Right lobe of liver (tissue), 6 donors: ENCODE measurements around the gene PPP2R5A. TPM values are rescaled to one million over a fixed set of nuclear protein-coding genes. Genes with fewer than 3 reads are reported as not detected.

Experiments used
- ATAC-seq, 4 donors: fragments of 200-7000 bp; cut with Tn5 transposase; one replicate each; pipeline ENCODE4 v1.9.1; 2020; ENCODE audit warnings: mild to moderate bottlenecking in 4 of 4, moderate library complexity in 4 of 4
- DNase-seq, 3 donors: peaks; one replicate each; pipeline ENCODE4 v3.0.0-alpha.2; 2020
- H3K27ac ChIP-seq, 3 donors: fragments of 200-600 bp; one replicate each; pipeline ENCODE4 v1.8.0; 2022
- H3K27me3 ChIP-seq, 2 donors: fragments of 200-600 bp; one replicate each; pipeline ENCODE4 v1.8.0; 2022
- H3K36me3 ChIP-seq, 4 donors: fragments of 200-600 bp; sonication (generic) in 1 of 4; one replicate each; pipeline versions ENCODE4 v1.5.1 to v1.8.0; 2017 to 2022; ENCODE audit warnings: control low read depth in 1 of 4
- H3K4me1 ChIP-seq, 4 donors: fragments of 200-600 bp; sonication (generic) in 1 of 4; one replicate each; pipeline versions ENCODE4 v1.5.1 to v1.8.0; 2017 to 2022; ENCODE audit warnings: control low read depth in 1 of 4
- H3K4me3 ChIP-seq, 3 donors: fragments of 200-600 bp; one replicate each; pipeline ENCODE4 v1.8.0; 2022
- H3K9me3 ChIP-seq, 4 donors: fragments of 200-600 bp; sonication (generic) in 1 of 4; one replicate each; pipeline versions ENCODE4 v1.5.1 to v1.8.0; 2017 to 2022; ENCODE audit warnings: control low read depth in 1 of 4
- CTCF ChIP-seq, 4 donors: fragments of 200-600 bp in 3 of 4; fragments of 450-650 bp in 1 of 4; IDR thresholded peaks; one replicate each; pipeline versions ENCODE4 v1.5.1 to v1.8.0; 2016 to 2022; ENCODE audit warnings: antibody characterized with exemption in 4 of 4, mild to moderate bottlenecking in 2 of 4
- POLR2A ChIP-seq: fragments of 450-650 bp; IDR thresholded peaks from one replicate; pipeline ENCODE4 v1.6.1; 2017; ENCODE audit warnings: antibody characterized with exemption, mild to moderate bottlenecking
- WGBS: methylation state at CpG from one replicate; pipeline ENCODE4 v1.1.6; 2018; ENCODE audit warnings: low coverage, low lambda C conversion rate; ENCODE audit not compliant: insufficient coverage; ENCODE audit errors: missing lambda C conversion rate; 5-methylcytosine and 5-hydroxymethylcytosine counted together
- intact Hi-C, 2 donors: fragments of 100-400 bp; cut with DNase I; formaldehyde crosslinking; loops; one replicate each; pipeline versions ENCODE4 v1.11.2 to v1.14.1; 2022
- total RNA-seq, 6 experiments: library from RNA; depleted of rRNA in 2 of 6; stranded (reverse); fragments of >200 nt in 2 of 6; fragmentation: NEBNext Ultra II Directional in 3 of 6; extraction: Animal tissue kit (Norgen Biotek cat#: 25700) in 3 of 6; gene quantifications; one replicate each; pipeline versions ENCODE4 v1.1.0 to v1.2.4, GENCODE V29; 2016 to 2023
- donor health status: DM: no; HTN: yes; CAD: no.
- donor health status: DM: no; HTN: no; CAD: no.
- donor health status: DM: no; HTN: no; CAD: no.
- donor health status: DM: no; HTN: yes; CAD: no.
- donor health status: DM: no; HTN: yes; CAD: no.

Gene PPP2R5A
- total RNA-seq, 6 experiments from 2014 or later = 28.5 to 57.2 (median 33.3) TPM

GRCh38 chr1:212368073-212368484 is 82.9 kb downstream of the PPP2R5A start:
- no peak overlapping the region for H3K27ac ChIP-seq
- no peaks in the 10 kb centered on the region for H3K9me3 ChIP-seq
- H3K4me3 ChIP-seq = no peak overlapping the region
- H3K27me3 ChIP-seq = no peaks in the 10 kb centered on the region
- H3K4me1 ChIP-seq = no peaks in the 10 kb centered on the region
- ATAC-seq (peak; percentile 93 to 97 (median 96)), DNase-seq (no peak)
- no peak for TF ChIP-seq POLR2A
- peak; percentile 78 to 88 (median 84) for TF ChIP-seq CTCF (IDR thresholded peaks at IDR 0.05)
- intact Hi-C loops = loop anchor here in 1 of 2 donors (10.0 kb wide), 1 partner anchor 87 kb away; no protein-coding TSS in a partner anchor
- 50% methylated on average over 2 of the region's 3 CpGs for WGBS
- peaks cover 0 to 22% (median 0%) of the 10 kb centered on the region in 4 donors for H3K36me3 ChIP-seq

GRCh38 chr1:212375986-212376385 is 90.8 kb downstream of the PPP2R5A start:
- DNase-seq (no peak), ATAC-seq (no peak)
- TF ChIP-seq POLR2A = no peak
- no peak for TF ChIP-seq CTCF (IDR thresholded peaks at IDR 0.05)
- Histone ChIP-seq H3K4me1 (no peaks in the 10 kb centered on the region), H3K9me3 (no peaks in the 10 kb centered on the region), H3K36me3 (peaks cover 0 to 10% (median 0%) of the 10 kb centered on the region in 4 donors), H3K27ac (no peak overlapping the region), H3K4me3 (no peak overlapping the region), H3K27me3 (no peaks in the 10 kb centered on the region)
- WGBS = 61% methylated on average over 3 of the region's 5 CpGs
- intact Hi-C loops = loop anchor here in 1 of 2 donors (10.0 kb wide), 1 partner anchor 301 kb away; no protein-coding TSS in a partner anchor

- ATAC-seq (no peak), DNase-seq (no peak)
- H3K9me3 ChIP-seq = no peaks in the 10 kb centered on the region
- H3K27me3 ChIP-seq = no peaks in the 10 kb centered on the region
- TF ChIP-seq POLR2A (no peak), CTCF (IDR thresholded peaks at IDR 0.05) (no peak)
- H3K27ac ChIP-seq = no peak overlapping the region
- intact Hi-C loops = loop anchor here in 1 of 2 donors (10.0 kb wide), 1 partner anchor 303 kb away; no protein-coding TSS in a partner anchor
- H3K4me3 ChIP-seq = no peak overlapping the region
- WGBS = 79% methylated on average over 3 of the region's 3 CpGs
- H3K36me3 ChIP-seq = peaks cover 0 to 10% (median 0%) of the 10 kb centered on the region in 4 donors
- no peaks in the 10 kb centered on the region for H3K4me1 ChIP-seq
Observed at GRCh38 chr1:212377644-212378043, 92.4 kb downstream of the PPP2R5A start.

- DNase-seq (no peak), ATAC-seq (no peak)
- Histone ChIP-seq H3K4me3 (no peak overlapping the region), H3K27me3 (no peaks in the 10 kb centered on the region), H3K27ac (no peak overlapping the region), H3K9me3 (no peaks in the 10 kb centered on the region), H3K36me3 (peaks cover 0 to 10% (median 0%) of the 10 kb centered on the region in 4 donors), H3K4me1 (no peaks in the 10 kb centered on the region)
- intact Hi-C loops = loop anchor here in 1 of 2 donors (10.0 kb wide), 1 partner anchor 305 kb away; no protein-coding TSS in a partner anchor
- 90% methylated on average over 2 of the region's 2 CpGs for WGBS
- TF ChIP-seq CTCF (IDR thresholded peaks at IDR 0.05) = no peak
- TF ChIP-seq POLR2A = no peak
Observed at GRCh38 chr1:212379366-212379765, 94.2 kb downstream of the PPP2R5A start.
